WTC11 (cell line): ENCODE results near the gene TRAPPC2B. TPM values are rescaled to one million over a fixed set of nuclear protein-coding genes. Genes with fewer than 3 reads are reported as not detected.
A peak's percentile ranks its signal among the peaks of the same experiment; 100 is the strongest.

Experiments used
- ATAC-seq: fragments of 200-7000 bp; cut with Tn5 transposase; 2 replicates; pipeline ENCODE4 v1.10.0; 2021; ENCODE audit warnings: mild to moderate bottlenecking, moderate library complexity
- CTCF ChIA-PET: fragments of 300-600 bp; sonication (Branson Sonifier 250); formaldehyde crosslinking; loops from one replicate; lab custom pipeline; 2021; ENCODE audit warnings: antibody characterized with exemption; lab: Charles Lee
- POLR2A ChIA-PET: fragments of 350-600 bp; sonication (Branson Sonifier 250); formaldehyde crosslinking; loops from one replicate; lab custom pipeline; 2021; ENCODE audit warnings: antibody characterized with exemption; lab: Charles Lee
- DNase-seq: peaks from one replicate; pipeline ENCODE4 v3.0.0; 2021; ENCODE audit warnings: low spot score
- H3K27ac Mint-ChIP-seq: 2 replicates; pipeline ENCODE4 v1.8.0; 2021; ENCODE audit warnings: mixed read lengths
- H3K27me3 Mint-ChIP-seq: 2 replicates; pipeline ENCODE4 v1.8.0; 2021; ENCODE audit warnings: low read depth, mild to moderate bottlenecking, moderate library complexity, mixed read lengths
- H3K36me3 Mint-ChIP-seq: 2 replicates; pipeline ENCODE4 v1.8.0; 2021; ENCODE audit warnings: mixed read lengths
- H3K4me1 Mint-ChIP-seq: 2 replicates; pipeline ENCODE4 v1.8.0; 2022; ENCODE audit warnings: mixed read lengths
- H3K4me3 Mint-ChIP-seq: 2 replicates; pipeline ENCODE4 v1.8.0; 2021; ENCODE audit warnings: mild to moderate bottlenecking, moderate library complexity, mixed read lengths
- H3K9me3 Mint-ChIP-seq: 2 replicates; pipeline ENCODE4 v1.8.0; 2021; ENCODE audit warnings: mixed read lengths
- ARID4B ChIP-seq: sonication (generic); formaldehyde crosslinking; IDR thresholded peaks from 2 replicates; pipeline ENCODE4 v1.8.0; 2023; ENCODE audit warnings: missing genetic modification reagents, mild to moderate bottlenecking, borderline replicate concordance
- ATF3 ChIP-seq: sonication (generic); formaldehyde crosslinking; conservative IDR thresholded peaks from 2 replicates; pipeline ENCODE4 v1.8.1; 2022; ENCODE audit warnings: mild to moderate bottlenecking, missing genetic modification reagents
- CBFB ChIP-seq: sonication (generic); formaldehyde crosslinking; IDR thresholded peaks from 2 replicates; pipeline ENCODE4 v1.8.1; 2022; ENCODE audit warnings: mild to moderate bottlenecking, low read depth, missing genetic modification reagents
- CREM ChIP-seq: sonication (generic); formaldehyde crosslinking; IDR thresholded peaks from 2 replicates; pipeline ENCODE4 v1.8.1; 2022; ENCODE audit warnings: mild to moderate bottlenecking, missing genetic modification reagents, moderate library complexity
- EMX1 ChIP-seq: fragments of 250-450 bp; sonication (Bioruptor Pico); IDR thresholded peaks from 2 replicates; pipeline ENCODE4 v1.8.0; 2021; ENCODE audit warnings: mild to moderate bottlenecking
- FOXP1 ChIP-seq: sonication (generic); formaldehyde crosslinking; IDR thresholded peaks from 2 replicates; pipeline ENCODE4 v1.8.0; 2022; ENCODE audit warnings: missing genetic modification reagents, mild to moderate bottlenecking, moderate library complexity, borderline replicate concordance
- HMGA2 ChIP-seq: fragments of 250-450 bp; sonication (Bioruptor Pico); IDR thresholded peaks from 2 replicates; pipeline ENCODE4 v1.4.0; 2021; ENCODE audit warnings: mild to moderate bottlenecking, moderate library complexity
- JAZF1 ChIP-seq: fragments of 250-450 bp; sonication (Bioruptor Pico); IDR thresholded peaks from 2 replicates; pipeline ENCODE4 v1.9.0; 2021; ENCODE audit warnings: moderate library complexity, mild to moderate bottlenecking, inconsistent platforms
- MXD4 ChIP-seq: fragments of 250-450 bp; sonication (Bioruptor Pico); IDR thresholded peaks from 2 replicates; pipeline ENCODE4 v1.8.0; 2021; ENCODE audit warnings: mild to moderate bottlenecking, moderate library complexity, borderline replicate concordance
- OVOL2 ChIP-seq: fragments of 250-450 bp; sonication (Bioruptor Pico); IDR thresholded peaks from 2 replicates; pipeline ENCODE4 v1.9.0; 2021; ENCODE audit warnings: mild to moderate bottlenecking, borderline replicate concordance
- SMAD4 ChIP-seq: sonication (generic); formaldehyde crosslinking; IDR thresholded peaks from 2 replicates; pipeline ENCODE4 v1.8.0; 2022; ENCODE audit warnings: mild to moderate bottlenecking, missing genetic modification reagents
- SP1 ChIP-seq: sonication (generic); formaldehyde crosslinking; conservative IDR thresholded peaks from 2 replicates; pipeline ENCODE4 v1.8.1; 2022; ENCODE audit warnings: missing genetic modification reagents
- USF2 ChIP-seq: sonication (generic); formaldehyde crosslinking; IDR thresholded peaks from 2 replicates; pipeline ENCODE4 v1.8.1; 2023; ENCODE audit warnings: mild to moderate bottlenecking, missing genetic modification reagents, moderate library complexity
- total RNA-seq: library from RNA; stranded (reverse); gene quantifications from 3 replicates; pipeline ENCODE4 v1.2.3, GENCODE V29; 2021
- TF ChIP-seq, protein P1 (sequence below): sonication (generic); formaldehyde crosslinking; IDR thresholded peaks from 2 replicates; pipeline ENCODE4 v1.8.0; 2022; ENCODE audit warnings: mild to moderate bottlenecking, missing genetic modification reagents
- TF ChIP-seq, protein P2 (sequence below): fragments of 250-450 bp; sonication (Bioruptor Pico); IDR thresholded peaks from 2 replicates; pipeline ENCODE4 v1.9.0; 2021; ENCODE audit warnings: mild to moderate bottlenecking
- TF ChIP-seq, protein P3 (sequence below): sonication (generic); formaldehyde crosslinking; IDR thresholded peaks from 2 replicates; pipeline ENCODE4 v1.8.1; 2022; ENCODE audit warnings: low read depth, missing genetic modification reagents, borderline replicate concordance
- TF ChIP-seq, protein P4 (sequence below): sonication (generic); formaldehyde crosslinking; IDR thresholded peaks from 2 replicates; pipeline ENCODE4 v1.8.1; 2022; ENCODE audit warnings: mild to moderate bottlenecking, moderate library complexity, missing genetic modification reagents
- TF ChIP-seq, protein P5 (sequence below): sonication (generic); formaldehyde crosslinking; IDR thresholded peaks from 2 replicates; pipeline ENCODE4 v1.8.1; 2023; ENCODE audit warnings: mild to moderate bottlenecking, moderate library complexity, missing genetic modification reagents

Gene TRAPPC2B
- total RNA-seq, 1 experiment from 2014 or later, result 10.5 TPM

GRCh38 chr19:57389730-57390598 is 26.6 kb downstream of the TRAPPC2B start, which contains the start of gene ZNF548:
Gene ZNF548 (plus strand): TSS chr19:57389854. CDS start chr19:57390100, 246 bp downstream.
- POLR2A ChIA-PET, result interaction anchor here (0.6 to 1.4 kb wide), 5 partner anchors 26 to 224 kb away, joined by 3 to 6 read pairs (median 4); partner anchors contain the start of genes TRAPPC2B, ZNF134, ZNF264 and ZNF304
- CTCF ChIA-PET, result interaction anchor here (0.6 to 1.9 kb wide), 8 partner anchors 14 to 285 kb away, joined by 3 to 9 read pairs (median 4); partner anchors contain the start of genes TRAPPC2B, ZNF547 and ZNF549
- TF ChIP-seq SP1 (CRISPR knock-in tag) (no peak), USF2 (no peak), SMAD4 (CRISPR knock-in tag) (no peak), EMX1 (CRISPR knock-in tag) (no peak), CBFB (CRISPR knock-in tag) (no peak), ATF3 (no peak), MXD4 (CRISPR knock-in tag) (no peak), OVOL2 (CRISPR knock-in tag) (no peak), JAZF1 (no peak), CREM (CRISPR knock-in tag) (peak; percentile 92), HMGA2 (CRISPR knock-in tag) (no peak), FOXP1 (CRISPR knock-in tag) (no peak; the same call in 1 of the 2 replicates), ARID4B (CRISPR knock-in tag) (no peak)
- TF ChIP-seq, protein P1, sequence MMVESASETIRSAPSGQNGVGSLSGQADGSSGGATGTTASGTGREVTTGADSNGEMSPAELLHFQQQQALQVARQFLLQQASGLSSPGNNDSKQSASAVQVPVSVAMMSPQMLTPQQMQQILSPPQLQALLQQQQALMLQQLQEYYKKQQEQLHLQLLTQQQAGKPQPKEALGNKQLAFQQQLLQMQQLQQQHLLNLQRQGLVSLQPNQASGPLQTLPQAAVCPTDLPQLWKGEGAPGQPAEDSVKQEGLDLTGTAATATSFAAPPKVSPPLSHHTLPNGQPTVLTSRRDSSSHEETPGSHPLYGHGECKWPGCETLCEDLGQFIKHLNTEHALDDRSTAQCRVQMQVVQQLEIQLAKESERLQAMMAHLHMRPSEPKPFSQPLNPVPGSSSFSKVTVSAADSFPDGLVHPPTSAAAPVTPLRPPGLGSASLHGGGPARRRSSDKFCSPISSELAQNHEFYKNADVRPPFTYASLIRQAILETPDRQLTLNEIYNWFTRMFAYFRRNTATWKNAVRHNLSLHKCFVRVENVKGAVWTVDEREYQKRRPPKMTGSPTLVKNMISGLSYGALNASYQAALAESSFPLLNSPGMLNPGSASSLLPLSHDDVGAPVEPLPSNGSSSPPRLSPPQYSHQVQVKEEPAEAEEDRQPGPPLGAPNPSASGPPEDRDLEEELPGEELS (CRISPR knock-in tag), result no peak; the same call in 1 of the 2 replicates
- TF ChIP-seq, protein P2, sequence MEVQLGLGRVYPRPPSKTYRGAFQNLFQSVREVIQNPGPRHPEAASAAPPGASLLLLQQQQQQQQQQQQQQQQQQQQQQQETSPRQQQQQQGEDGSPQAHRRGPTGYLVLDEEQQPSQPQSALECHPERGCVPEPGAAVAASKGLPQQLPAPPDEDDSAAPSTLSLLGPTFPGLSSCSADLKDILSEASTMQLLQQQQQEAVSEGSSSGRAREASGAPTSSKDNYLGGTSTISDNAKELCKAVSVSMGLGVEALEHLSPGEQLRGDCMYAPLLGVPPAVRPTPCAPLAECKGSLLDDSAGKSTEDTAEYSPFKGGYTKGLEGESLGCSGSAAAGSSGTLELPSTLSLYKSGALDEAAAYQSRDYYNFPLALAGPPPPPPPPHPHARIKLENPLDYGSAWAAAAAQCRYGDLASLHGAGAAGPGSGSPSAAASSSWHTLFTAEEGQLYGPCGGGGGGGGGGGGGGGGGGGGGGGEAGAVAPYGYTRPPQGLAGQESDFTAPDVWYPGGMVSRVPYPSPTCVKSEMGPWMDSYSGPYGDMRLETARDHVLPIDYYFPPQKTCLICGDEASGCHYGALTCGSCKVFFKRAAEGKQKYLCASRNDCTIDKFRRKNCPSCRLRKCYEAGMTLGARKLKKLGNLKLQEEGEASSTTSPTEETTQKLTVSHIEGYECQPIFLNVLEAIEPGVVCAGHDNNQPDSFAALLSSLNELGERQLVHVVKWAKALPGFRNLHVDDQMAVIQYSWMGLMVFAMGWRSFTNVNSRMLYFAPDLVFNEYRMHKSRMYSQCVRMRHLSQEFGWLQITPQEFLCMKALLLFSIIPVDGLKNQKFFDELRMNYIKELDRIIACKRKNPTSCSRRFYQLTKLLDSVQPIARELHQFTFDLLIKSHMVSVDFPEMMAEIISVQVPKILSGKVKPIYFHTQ, result no peak
- TF ChIP-seq, protein P3, sequence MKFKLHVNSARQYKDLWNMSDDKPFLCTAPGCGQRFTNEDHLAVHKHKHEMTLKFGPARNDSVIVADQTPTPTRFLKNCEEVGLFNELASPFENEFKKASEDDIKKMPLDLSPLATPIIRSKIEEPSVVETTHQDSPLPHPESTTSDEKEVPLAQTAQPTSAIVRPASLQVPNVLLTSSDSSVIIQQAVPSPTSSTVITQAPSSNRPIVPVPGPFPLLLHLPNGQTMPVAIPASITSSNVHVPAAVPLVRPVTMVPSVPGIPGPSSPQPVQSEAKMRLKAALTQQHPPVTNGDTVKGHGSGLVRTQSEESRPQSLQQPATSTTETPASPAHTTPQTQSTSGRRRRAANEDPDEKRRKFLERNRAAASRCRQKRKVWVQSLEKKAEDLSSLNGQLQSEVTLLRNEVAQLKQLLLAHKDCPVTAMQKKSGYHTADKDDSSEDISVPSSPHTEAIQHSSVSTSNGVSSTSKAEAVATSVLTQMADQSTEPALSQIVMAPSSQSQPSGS (CRISPR knock-in tag), result no peak
- TF ChIP-seq, protein P4, sequence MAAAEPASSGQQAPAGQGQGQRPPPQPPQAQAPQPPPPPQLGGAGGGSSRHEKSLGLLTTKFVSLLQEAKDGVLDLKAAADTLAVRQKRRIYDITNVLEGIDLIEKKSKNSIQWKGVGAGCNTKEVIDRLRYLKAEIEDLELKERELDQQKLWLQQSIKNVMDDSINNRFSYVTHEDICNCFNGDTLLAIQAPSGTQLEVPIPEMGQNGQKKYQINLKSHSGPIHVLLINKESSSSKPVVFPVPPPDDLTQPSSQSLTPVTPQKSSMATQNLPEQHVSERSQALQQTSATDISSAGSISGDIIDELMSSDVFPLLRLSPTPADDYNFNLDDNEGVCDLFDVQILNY (CRISPR knock-in tag), result peak; percentile 72
- TF ChIP-seq, protein P5, sequence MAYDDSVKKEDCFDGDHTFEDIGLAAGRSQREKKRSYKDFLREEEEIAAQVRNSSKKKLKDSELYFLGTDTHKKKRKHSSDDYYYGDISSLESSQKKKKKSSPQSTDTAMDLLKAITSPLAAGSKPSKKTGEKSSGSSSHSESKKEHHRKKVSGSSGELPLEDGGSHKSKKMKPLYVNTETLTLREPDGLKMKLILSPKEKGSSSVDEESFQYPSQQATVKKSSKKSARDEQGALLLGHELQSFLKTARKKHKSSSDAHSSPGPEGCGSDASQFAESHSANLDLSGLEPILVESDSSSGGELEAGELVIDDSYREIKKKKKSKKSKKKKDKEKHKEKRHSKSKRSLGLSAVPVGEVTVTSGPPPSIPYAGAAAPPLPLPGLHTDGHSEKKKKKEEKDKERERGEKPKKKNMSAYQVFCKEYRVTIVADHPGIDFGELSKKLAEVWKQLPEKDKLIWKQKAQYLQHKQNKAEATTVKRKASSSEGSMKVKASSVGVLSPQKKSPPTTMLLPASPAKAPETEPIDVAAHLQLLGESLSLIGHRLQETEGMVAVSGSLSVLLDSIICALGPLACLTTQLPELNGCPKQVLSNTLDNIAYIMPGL (CRISPR knock-in tag), result no peak

More at GRCh38 chr19:57389730-57390598, 26.6 kb downstream of the TRAPPC2B start, which contains the start of gene ZNF548:
- H3K4me1 Mint-ChIP-seq, result peaks cover 13% of the 10 kb centered on the region
- ATAC-seq (peak; percentile 99), DNase-seq (peak; percentile 99)
- H3K9me3 Mint-ChIP-seq, result no peaks in the 10 kb centered on the region
- H3K36me3 Mint-ChIP-seq, result no peaks in the 10 kb centered on the region
- peak within 1 kb of the TSS; percentile 97 for H3K27ac Mint-ChIP-seq
- H3K27me3 Mint-ChIP-seq, result peaks cover 19% of the 10 kb centered on the region
- peak within 1 kb of the TSS; percentile 95 for H3K4me3 Mint-ChIP-seq
